OCI-LY3 (cell line): ENCODE data around the gene CD209.

Experiments used
- EZH2phosphoT487 ChIP-seq: fragments of 200-600 bp; shearing (Covaris generic); IDR thresholded peaks from 2 replicates; pipeline ENCODE4 v1.6.1; 2018; ENCODE audit warnings: antibody characterized with exemption, mixed run types, low read depth
- TF ChIP-seq, protein P1 (sequence below): fragments of 200-600, 300-600 bp; sonication (generic); IDR thresholded peaks from 2 replicates; pipeline ENCODE4 v1.5.1; 2014; ENCODE audit warnings: antibody characterized with exemption, low read length, low read depth

GRCh38 chr19:7763696-7764095, 16.4 kb upstream of the CD209 start:
- TF ChIP-seq, protein P1, sequence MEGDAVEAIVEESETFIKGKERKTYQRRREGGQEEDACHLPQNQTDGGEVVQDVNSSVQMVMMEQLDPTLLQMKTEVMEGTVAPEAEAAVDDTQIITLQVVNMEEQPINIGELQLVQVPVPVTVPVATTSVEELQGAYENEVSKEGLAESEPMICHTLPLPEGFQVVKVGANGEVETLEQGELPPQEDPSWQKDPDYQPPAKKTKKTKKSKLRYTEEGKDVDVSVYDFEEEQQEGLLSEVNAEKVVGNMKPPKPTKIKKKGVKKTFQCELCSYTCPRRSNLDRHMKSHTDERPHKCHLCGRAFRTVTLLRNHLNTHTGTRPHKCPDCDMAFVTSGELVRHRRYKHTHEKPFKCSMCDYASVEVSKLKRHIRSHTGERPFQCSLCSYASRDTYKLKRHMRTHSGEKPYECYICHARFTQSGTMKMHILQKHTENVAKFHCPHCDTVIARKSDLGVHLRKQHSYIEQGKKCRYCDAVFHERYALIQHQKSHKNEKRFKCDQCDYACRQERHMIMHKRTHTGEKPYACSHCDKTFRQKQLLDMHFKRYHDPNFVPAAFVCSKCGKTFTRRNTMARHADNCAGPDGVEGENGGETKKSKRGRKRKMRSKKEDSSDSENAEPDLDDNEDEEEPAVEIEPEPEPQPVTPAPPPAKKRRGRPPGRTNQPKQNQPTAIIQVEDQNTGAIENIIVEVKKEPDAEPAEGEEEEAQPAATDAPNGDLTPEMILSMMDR = no peak
- TF ChIP-seq EZH2phosphoT487 = no peak
